Activated CD4-positive, alpha-beta T cell treated with anti-CD3 and anti-CD28 coated beads, Interleukin-2, amount 50 U/mL, for 1 hour (primary cell): Measurements from ENCODE around the gene DGUOK.
A peak's percentile ranks its signal among the peaks of the same experiment; 100 is the strongest.
"Not testable (repeated sequence)": the region's sequence is repeated elsewhere in the genome, so short reads cannot be mapped to it uniquely, and the experiment has no call there.

Experiments used
- DNase-seq: peaks from one replicate; pipeline ENCODE4 v3.0.0-alpha.2; 2020

DGUOK gene

DNA sequence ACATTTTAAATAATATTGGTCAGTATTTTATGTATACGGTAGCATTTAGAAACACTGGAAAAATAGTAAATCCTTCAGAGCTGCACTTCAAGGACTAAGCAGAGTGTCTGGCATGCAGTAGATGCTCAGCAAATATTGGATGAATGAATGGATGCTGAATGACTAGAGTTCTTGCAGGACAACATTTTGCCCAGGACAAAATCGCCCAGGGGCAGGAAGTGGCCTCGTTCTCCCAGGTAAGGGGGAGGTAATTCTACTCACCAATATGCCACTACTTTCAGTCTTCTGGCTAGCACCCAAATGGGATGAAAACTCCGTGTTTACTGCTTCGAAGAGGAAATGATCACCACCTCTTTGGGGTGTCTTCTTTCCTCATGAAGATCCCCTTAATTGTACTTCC is 4.0 kb upstream of the DGUOK start:
- DNase-seq, result no peak

DNA sequence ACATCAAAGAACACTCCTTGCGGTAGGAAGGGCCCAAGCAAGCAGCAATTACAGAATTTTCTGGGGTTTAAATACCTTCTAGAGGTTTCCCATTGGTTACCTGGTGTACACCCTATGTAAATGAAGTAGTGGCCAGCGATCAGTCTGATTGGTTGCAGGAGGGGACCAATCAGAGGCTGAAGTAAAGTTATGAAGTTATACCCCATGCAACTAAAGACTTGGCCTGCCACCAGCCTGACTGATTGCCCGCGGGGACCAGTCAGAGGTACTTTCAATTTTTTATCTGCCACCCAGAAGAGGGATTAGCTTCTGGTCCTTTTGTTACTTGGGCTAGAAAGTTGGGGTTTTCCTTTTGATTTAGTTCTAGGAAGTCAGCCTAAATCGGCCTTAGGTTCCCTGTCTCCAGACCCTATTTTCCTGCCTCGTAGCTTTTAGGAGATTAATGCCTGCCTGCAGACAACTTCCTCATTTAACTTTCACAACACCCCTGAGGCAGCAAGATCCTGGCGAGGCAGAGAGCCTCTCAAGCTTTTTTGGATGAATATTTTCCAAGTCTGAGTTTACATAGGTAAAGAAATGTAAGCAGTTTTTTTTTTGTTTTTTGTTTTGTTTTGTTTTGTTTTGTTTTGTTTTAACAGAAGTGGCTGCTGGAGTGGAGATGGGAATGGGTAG is 1.5 kb upstream of the DGUOK start:
- DNase-seq, result no peak

GRCh38 chr2:73925853-73926492 is 707 bp upstream of the DGUOK start:
- DNase-seq, result no peak

- no peak for DNase-seq
Measured at GRCh38 chr2:73927344-73927743, 664 bp downstream of the DGUOK start.

DNA sequence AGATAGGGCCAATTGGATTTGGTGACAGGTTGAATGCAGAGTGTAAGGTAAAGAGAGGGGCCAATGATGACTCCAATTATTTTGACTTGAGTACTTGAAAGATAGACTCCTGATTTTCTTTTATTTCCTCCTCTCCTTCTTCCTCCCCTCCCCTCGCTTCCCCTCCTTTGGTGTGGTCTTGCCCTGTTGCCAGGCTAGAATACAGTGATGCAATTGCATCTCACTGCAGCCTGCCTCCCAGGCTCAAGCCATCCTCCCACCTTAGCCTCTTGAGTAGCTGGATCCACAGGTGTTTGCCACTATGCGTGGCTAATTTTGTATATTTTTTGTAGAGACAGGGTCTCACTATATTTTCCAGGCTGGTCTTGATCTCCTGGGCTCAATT is 2.3 kb downstream of the DGUOK start:
- DNase-seq, result no peak

DNA sequence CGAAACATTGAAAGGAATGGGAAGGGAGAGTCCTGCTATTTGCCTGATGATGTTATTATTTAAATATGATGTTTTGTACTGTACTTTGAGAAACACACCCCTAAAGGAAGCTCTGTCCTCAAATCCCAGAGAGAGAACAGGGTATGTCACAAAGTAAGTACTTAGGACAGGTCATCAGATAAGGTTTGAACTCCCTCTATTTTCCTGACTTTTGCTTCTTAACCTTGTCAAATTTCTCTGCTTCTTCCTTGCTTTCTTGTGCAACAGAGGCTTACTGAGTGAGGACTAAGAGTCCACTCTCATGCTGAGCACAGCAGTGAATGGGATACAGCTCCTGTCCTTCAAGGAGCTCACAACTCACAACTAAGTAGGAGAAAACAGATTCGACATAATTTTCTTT is 3.7 kb downstream of the DGUOK start:
- no peak for DNase-seq

DNA sequence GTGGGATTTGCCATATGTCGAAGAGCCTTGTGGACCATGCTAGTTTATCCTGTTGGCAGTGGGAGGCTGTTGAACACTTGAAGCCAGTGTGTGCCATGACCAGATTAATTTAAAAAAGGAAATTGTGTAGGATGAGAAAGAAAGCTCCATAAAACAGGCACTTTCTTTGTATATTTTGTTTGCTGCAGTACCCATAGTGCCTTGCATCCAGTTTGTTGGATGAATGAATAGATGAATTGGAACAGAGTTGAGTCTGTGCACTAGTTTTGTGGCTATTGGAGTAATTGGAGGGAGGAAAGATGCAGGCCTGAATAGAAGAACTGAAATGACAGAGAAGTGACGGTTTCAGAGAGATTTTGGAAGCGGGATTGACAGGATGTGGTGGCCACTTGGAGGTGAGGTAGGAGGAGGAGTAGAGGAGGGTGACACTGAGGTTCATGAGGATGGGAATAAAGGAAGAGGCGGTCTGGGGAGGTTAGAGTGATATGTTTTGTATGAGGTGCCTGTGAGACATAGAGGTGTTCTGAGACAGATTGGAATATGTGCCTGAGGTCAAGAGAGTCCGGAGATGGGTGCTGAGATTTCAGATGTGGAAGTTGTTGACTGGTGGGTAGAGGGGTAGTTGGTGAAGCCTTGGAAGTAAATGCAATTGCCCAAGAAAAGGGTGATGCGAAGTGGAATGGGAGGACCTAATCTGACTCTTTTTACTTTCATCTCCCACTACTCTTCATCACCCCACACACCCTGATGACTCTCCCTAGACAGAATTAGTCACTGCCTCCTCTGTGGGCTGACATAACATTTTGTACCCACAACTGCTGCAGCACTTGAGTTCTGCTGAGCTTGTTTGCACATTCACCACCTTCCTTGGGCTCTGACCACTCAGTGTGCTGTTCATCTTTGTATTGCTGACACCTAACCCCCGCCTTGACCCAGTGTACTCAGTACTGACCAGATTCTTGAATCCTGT is 5.1 kb downstream of the DGUOK start:
- DNase-seq, result no peak

GRCh38 chr2:73933194-73933593 is 6.5 kb downstream of the DGUOK start:
- no peak for DNase-seq

DNA sequence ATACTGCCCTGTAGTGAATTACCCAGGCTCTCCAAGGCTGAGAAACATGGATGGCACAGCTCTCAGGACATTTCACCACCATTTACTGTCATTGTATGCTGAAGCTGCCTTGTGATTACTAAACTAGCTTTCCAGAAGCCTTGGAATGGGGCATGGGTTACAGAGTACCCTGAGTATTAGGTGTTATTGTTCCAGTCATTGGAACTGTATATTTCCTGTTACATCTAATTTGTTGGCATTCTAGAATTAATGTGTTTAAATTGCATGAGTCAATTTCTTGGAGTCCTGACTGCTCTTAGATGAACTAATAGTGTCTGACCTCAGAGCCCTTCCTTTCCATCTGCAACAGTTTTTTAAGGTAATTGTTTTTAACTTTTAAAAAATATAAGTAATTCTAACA is 9.0 kb downstream of the DGUOK start:
- no peak for DNase-seq

DNA sequence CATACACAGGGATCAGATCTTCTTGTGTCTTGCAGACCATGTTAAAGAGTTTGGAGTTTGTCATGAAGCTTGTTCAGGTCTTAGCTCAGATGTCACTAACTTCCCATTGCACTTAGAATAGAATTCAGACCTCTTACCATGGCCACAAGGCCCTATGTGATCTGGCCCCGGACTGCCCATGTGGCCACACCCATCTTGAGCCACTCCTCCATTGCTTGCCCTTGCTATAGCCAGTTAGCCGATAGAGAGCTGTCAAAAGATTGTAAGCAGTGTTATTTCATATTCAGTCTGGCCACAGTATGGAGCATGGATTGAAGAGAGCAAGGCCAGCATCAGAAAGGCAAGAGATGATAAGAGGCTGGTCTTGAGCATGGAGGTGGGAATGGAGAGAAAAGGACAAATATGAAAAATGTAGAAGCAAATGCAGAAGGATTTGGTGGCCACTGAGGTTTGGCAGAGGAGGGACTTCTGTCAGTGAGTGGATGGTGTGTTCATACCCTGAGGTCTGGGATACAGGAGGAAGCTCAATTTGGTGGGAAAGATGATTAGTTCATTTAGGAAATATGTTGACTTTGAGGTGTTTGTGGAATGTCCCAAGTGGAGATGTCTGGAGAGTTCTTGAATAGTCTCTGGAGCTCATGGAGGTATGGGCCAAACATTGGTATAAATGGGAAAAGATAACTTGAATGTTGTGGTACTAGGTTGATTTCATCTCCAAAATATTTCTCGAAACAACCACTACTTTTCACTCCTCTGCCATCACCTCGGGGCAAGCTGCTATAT is 10.6 kb downstream of the DGUOK start:
- DNase-seq, result no peak

DNA sequence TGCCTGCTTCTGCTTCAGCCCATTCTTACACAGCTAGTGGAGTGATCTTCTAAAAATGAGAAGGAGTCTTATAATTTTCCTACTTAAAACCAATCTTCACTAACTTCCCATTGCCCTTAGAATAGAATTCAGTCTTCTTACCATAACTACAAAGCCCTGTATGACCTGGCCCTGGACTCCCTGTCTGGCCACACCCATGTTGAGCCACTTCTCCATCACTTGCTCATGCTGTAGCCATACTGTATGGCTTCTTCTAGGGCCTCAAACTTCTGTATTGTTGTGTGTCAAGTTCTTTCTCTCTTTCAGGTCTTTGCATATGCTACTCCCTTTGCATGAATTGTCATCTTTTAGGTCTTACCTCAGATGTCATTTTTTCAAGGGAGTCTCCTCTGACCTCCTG is 11.2 kb downstream of the DGUOK start:
- no peak for DNase-seq

GRCh38 chr2:73938718-73939352 is 12.2 kb downstream of the DGUOK start:
- DNase-seq, result no peak

- peak; percentile 16 for DNase-seq
Measured at GRCh38 chr2:73939419-73939818, 12.7 kb downstream of the DGUOK start.

DNA sequence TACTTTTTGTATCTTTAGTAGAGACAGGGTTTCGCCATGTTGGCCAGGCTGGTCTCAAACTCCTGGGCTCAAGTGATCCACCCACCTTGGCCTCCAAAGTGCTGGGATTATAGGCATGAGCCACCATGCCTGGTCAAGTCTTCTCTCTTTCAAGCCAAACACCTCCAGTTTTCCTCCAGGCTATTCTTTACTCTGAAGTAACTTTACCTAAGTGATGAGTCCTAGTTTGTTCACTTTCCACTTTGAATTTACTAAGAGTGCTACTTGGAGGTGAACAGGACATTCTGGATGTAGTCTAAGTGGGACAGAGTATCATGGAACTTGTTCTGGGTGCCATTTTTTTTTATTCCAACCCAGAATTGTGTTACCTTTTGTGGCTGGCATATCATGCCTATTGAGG is 13.4 kb downstream of the DGUOK start:
- DNase-seq, result not testable (repeated sequence)

DNA sequence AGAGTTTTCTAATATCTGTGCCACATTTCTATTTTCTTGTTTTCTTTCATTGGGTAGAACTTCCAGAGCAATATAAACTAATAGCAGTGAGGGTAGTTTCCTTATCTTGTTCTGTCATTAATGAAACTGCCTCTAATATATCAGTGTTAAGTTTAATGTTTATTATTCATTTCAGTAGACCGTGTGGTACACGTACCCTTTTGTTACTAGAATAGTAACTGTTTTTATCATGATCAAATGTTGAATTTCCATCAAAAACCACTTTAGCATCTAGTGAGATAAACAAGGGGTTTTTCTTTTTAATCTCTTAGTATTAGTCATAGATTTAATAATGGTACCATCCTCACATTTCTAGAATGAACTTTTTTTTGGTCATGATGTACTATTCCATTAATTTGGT is 16.0 kb downstream of the DGUOK start:
- no peak for DNase-seq

GRCh38 chr2:73944714-73945113 is 18.0 kb downstream of the DGUOK start:
- no peak for DNase-seq

DNA sequence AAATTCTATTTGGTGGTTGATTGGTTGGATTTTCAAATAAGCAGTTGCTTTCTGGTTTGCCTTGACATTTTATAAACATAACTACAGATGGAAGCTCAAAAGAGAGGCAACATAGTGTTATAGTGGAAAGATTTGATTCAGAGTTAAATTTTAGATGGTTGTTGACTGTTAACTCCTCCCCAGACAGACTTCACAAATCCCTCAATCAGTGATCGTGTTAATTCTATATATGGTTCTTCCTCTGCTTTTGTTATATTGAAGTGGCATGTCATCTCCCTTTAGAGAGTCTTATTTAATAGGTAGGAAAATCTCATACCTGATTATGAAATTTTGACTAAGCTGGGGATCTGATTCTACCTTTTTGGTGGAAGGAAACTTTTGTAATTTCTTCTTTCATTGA is 19.5 kb downstream of the DGUOK start:
- DNase-seq, result no peak

GRCh38 chr2:73946666-73947065 is 20.0 kb downstream of the DGUOK start:
- no peak for DNase-seq

GRCh38 chr2:73947412-73948018 is 20.8 kb downstream of the DGUOK start:
- DNase-seq, result no peak

DNA sequence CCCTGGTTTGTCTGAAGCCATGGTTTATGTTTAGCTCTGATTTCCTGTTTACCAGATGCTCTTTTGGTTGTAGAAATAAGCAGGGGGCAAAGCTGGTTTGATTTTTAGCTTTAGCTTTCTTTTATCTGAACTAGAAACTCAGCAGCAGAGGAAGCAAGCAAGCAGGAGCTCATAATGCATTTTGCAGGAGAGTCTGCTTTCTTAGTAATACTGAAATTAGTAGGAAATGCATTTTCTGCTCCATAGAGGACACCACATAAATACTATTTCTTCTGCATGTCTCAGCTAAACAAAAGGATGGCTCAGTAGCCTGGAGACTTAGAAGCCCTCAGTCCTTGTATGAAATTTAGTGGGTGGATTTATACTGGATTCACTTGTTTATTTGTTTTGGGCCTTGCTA is 23.1 kb downstream of the DGUOK start:
- DNase-seq, result no peak

- no peak for DNase-seq
Measured at GRCh38 chr2:73952499-73953446, 26.1 kb downstream of the DGUOK start.
